Erythroblast (primary cell): ENCODE results near the gene MPPED1.

Experiments
- GATA1 ChIP-seq: IDR thresholded peaks from 2 replicates; pipeline ENCODE4 v1.6.1; 2011; ENCODE audit warnings: low read depth, mild to moderate bottlenecking, control low read depth, low read length, moderate library complexity
- POLR2A ChIP-seq: IDR thresholded peaks from 2 replicates; pipeline ENCODE4 v1.6.1; 2011; ENCODE audit warnings: mild to moderate bottlenecking, low read length

GRCh38 chr22:43521716-43522115 lies 109.9 kb downstream of the MPPED1 start:
- TF ChIP-seq POLR2A: no peak
- no peak for TF ChIP-seq GATA1
